Thyroid gland (tissue), 4 donors: ENCODE measurements around the gene OLFM1.

Source experiments
- CTCF ChIP-seq, 6 experiments: fragments of 200-600 bp in 3 of 6; fragments of 450-650 bp in 3 of 6; sonication (generic) in 3 of 6; IDR thresholded peaks; one replicate each; pipeline ENCODE4 v1.5.1; 2016 to 2019; ENCODE audit warnings: antibody characterized with exemption in 6 of 6, mild to moderate bottlenecking in 2 of 6, inconsistent platforms in 1 of 6, moderate library complexity in 1 of 6
- POLR2A ChIP-seq, 2 donors: fragments of 450-650 bp; IDR thresholded peaks; one replicate each; pipeline ENCODE4 v1.6.1; 2017; ENCODE audit warnings: antibody characterized with exemption in 2 of 2, mild to moderate bottlenecking in 2 of 2, moderate library complexity in 1 of 2

- TF ChIP-seq CTCF (IDR thresholded peaks at IDR 0.05) (no peak), POLR2A (IDR thresholded peaks at IDR 0.05) (no peak)
These were observed 17.8 kb downstream of the OLFM1 start for GRCh38 chr9:135105211-135105745.
